Prostate gland (tissue), 2 donors: ENCODE results near the gene MAGEA4. TPM values are rescaled to one million over a fixed set of nuclear protein-coding genes. Genes with fewer than 3 reads are reported as not detected.

Experiments
- DNase-seq: peaks from one replicate; pipeline ENCODE4 v3.0.0-alpha.2; 2019; ENCODE audit warnings: low spot score
- H3K27ac ChIP-seq, 2 donors: fragments of 200-600 bp; sonication (generic); 2 replicates each; pipeline ENCODE4 v1.5.1; 2017 to 2019
- H3K27me3 ChIP-seq: fragments of 200-600 bp; sonication (generic); replicated peaks from 2 replicates; pipeline ENCODE4 v1.5.1; 2019; ENCODE audit not compliant: insufficient read depth
- H3K36me3 ChIP-seq, 2 donors: fragments of 200-600 bp; sonication (generic); 1 replicate in 1 of 2; 2 replicates in 1 of 2; pipeline versions ENCODE4 v1.5.1 to v1.8.1; 2017 to 2019
- H3K4me1 ChIP-seq: fragments of 200-600 bp; sonication (generic); replicated peaks from 2 replicates; pipeline ENCODE4 v1.5.1; 2019
- H3K4me3 ChIP-seq, 2 donors: fragments of 200-600 bp; sonication (generic); 2 replicates each; pipeline ENCODE4 v1.5.1; 2017 to 2019
- H3K9me3 ChIP-seq: fragments of 200-600 bp; sonication (generic); 2 replicates; pipeline ENCODE4 v1.5.1; 2017
- CTCF ChIP-seq, 4 experiments: fragments of 200-600 bp in 2 of 4; fragments of 450-650 bp in 2 of 4; sonication (generic) in 2 of 4; IDR thresholded peaks; 1 replicate in 3 of 4; 2 replicates in 1 of 4; pipeline ENCODE4 v1.5.1; 2016 to 2019; ENCODE audit warnings: antibody characterized with exemption in 4 of 4, mild to moderate bottlenecking in 2 of 4, moderate library complexity in 2 of 4
- POLR2A ChIP-seq: fragments of 450-650 bp; IDR thresholded peaks from one replicate; pipeline ENCODE4 v1.6.1; 2016; ENCODE audit warnings: antibody characterized with exemption, mild to moderate bottlenecking
- POLR2AphosphoS5 ChIP-seq: sonication (generic); formaldehyde crosslinking; IDR thresholded peaks from one replicate; pipeline ENCODE4 v1.6.1; 2017; ENCODE audit warnings: antibody characterized with exemption
- WGBS: methylation state at CpG from one replicate; pipeline ENCODE4 v1.1.5; 2018; 5-methylcytosine and 5-hydroxymethylcytosine counted together
- intact Hi-C: fragments of 100-400 bp; cut with DNase I; formaldehyde crosslinking; loops from one replicate; pipeline ENCODE4 v1.14.2; 2022
- total RNA-seq, 2 donors: library from RNA; depleted of rRNA; stranded (reverse); fragments of >200 nt; gene quantifications; one replicate each; pipeline ENCODE4 v1.1.0, GENCODE V29; 2016

MAGEA4 gene
- total RNA-seq, 2 donors from 2014 or later: 47.7 TPM; not detected in 1

GRCh38 chrX:151919610-151920009 is 6.9 kb downstream of the MAGEA4 start:
- WGBS: 98% methylated on average over 11 of the region's 11 CpGs
- Histone ChIP-seq H3K27ac (no peak overlapping the region), H3K27me3 (no peaks in the 10 kb centered on the region), H3K4me1 (no peaks in the 10 kb centered on the region), H3K36me3 (no peaks in the 10 kb centered on the region), H3K9me3 (no peaks in the 10 kb centered on the region), H3K4me3 (no peak overlapping the region)
- no peak for TF ChIP-seq POLR2A
- no peak for TF ChIP-seq POLR2AphosphoS5
- no peak for TF ChIP-seq CTCF (IDR thresholded peaks at IDR 0.05)
- intact Hi-C loops: no loop called here
- DNase-seq: no peak

DNA sequence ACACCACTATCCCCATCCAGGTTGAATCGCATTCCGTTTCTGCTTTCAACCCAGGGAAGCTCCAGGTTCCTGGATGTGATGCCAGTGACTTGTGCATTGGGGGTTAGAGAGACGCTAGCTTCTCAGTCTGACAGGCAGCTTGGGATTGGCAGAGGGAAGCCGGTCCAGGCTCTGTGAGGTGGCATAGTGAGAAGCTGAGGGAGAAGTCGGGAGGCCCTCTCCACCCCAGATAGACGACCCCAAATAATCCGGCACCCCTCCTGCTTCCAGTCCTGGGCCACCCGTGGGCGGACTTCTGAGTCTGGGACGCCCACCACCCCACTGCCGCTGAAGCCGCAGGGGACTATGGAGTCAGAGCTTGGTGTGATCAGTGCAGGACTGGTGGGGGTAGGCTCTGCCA is 7.4 kb downstream of the MAGEA4 start:
- no peak for TF ChIP-seq POLR2A
- TF ChIP-seq POLR2AphosphoS5: no peak
- TF ChIP-seq CTCF (IDR thresholded peaks at IDR 0.05): no peak
- WGBS: 90% methylated on average over 8 of the region's 12 CpGs

DNA sequence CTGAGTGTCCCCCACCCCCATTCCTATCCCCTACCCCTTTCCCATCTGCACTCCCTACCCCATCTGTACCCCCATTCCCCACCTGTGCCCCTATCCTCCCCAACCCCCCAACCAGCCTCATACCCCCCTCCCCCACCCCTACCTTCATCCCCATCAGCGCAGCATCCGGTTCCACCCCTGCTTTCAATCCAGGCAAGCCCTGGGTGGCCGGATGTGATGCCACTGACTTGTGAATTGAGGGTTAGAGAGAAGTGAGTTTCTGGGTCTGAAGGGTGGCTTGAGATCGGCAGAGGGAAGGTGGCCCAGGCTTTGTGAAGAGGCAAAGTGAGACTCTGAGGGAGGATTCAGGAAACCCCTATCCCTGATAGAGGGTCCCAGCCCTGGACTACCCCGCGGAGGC is 7.8 kb downstream of the MAGEA4 start:
- H3K27me3 ChIP-seq: no peaks in the 10 kb centered on the region
- no peak for DNase-seq
- intact Hi-C loops: no loop called here
- no peaks in the 10 kb centered on the region for H3K9me3 ChIP-seq
- WGBS: no CpG with 5 or more reads among the region's 6 CpGs
- H3K27ac ChIP-seq: no peak overlapping the region
- H3K36me3 ChIP-seq: no peaks in the 10 kb centered on the region
- no peak for TF ChIP-seq POLR2A
- no peak for TF ChIP-seq POLR2AphosphoS5
- TF ChIP-seq CTCF (IDR thresholded peaks at IDR 0.05): no peak
- H3K4me3 ChIP-seq: no peak overlapping the region
- H3K4me1 ChIP-seq: no peaks in the 10 kb centered on the region

More for the DNA sequence above, 7.4 kb downstream of the MAGEA4 start:
- no peaks in the 10 kb centered on the region for H3K27me3 ChIP-seq
- H3K4me3 ChIP-seq: no peak overlapping the region
- DNase-seq: no peak
- H3K27ac ChIP-seq: no peak overlapping the region
- H3K9me3 ChIP-seq: no peaks in the 10 kb centered on the region
- no peaks in the 10 kb centered on the region for H3K4me1 ChIP-seq
- no peaks in the 10 kb centered on the region for H3K36me3 ChIP-seq
- intact Hi-C loops: no loop called here

- no peaks in the 10 kb centered on the region for H3K4me1 ChIP-seq
- no peak overlapping the region for H3K27ac ChIP-seq
- intact Hi-C loops: no loop called here
- no peaks in the 10 kb centered on the region for H3K9me3 ChIP-seq
- no peak overlapping the region for H3K4me3 ChIP-seq
- no peaks in the 10 kb centered on the region for H3K36me3 ChIP-seq
- no peaks in the 10 kb centered on the region for H3K27me3 ChIP-seq
- 96% methylated on average over 8 of the region's 10 CpGs for WGBS
- TF ChIP-seq CTCF (IDR thresholded peaks at IDR 0.05) (no peak), POLR2A (no peak)
- DNase-seq: no peak
Observed at GRCh38 chrX:151921292-151921691, 8.6 kb downstream of the MAGEA4 start.

GRCh38 chrX:151921866-151922265 is 9.2 kb downstream of the MAGEA4 start:
- TF ChIP-seq POLR2A (no peak), CTCF (IDR thresholded peaks at IDR 0.05) (no peak), POLR2AphosphoS5 (no peak)
- Histone ChIP-seq H3K27ac (no peak overlapping the region), H3K9me3 (no peaks in the 10 kb centered on the region), H3K36me3 (no peaks in the 10 kb centered on the region), H3K4me1 (no peaks in the 10 kb centered on the region), H3K27me3 (no peaks in the 10 kb centered on the region), H3K4me3 (no peak overlapping the region)
- 93% methylated on average over 5 of the region's 5 CpGs for WGBS
- intact Hi-C loops: no loop called here
- no peak for DNase-seq
